Upper lobe of left lung (tissue), 4 donors: ENCODE results near the gene TBPL2.

ENCODE experiments used
- CTCF ChIP-seq, 6 experiments: fragments of 450-650 bp in 4 of 6; fragments of 200-600 bp in 2 of 6; sonication (generic) in 2 of 6; IDR thresholded peaks; one replicate each; pipeline ENCODE4 v1.5.1; 2016 to 2019; ENCODE audit warnings: antibody characterized with exemption in 6 of 6
- EP300 ChIP-seq, 4 donors: sonication (generic); formaldehyde crosslinking; IDR thresholded peaks; one replicate each; pipeline ENCODE4 v1.5.1; 2017; ENCODE audit warnings: antibody characterized with exemption in 4 of 4, control low read depth in 2 of 4

- TF ChIP-seq CTCF (IDR thresholded peaks at IDR 0.05) (no peak), EP300 (IDR thresholded peaks at IDR 0.05) (no peak)
These were observed 37.3 kb upstream of the TBPL2 start for GRCh38 chr14:55477680-55478079.
